Measurements from ENCODE around the gene GPR3. TPM values are rescaled to one million over a fixed set of nuclear protein-coding genes. Genes with fewer than 3 reads are reported as not detected.

The GPR3 gene
- total RNA-seq, 1 donor from 2014 or later = not detected

- TF ChIP-seq, protein P1, sequence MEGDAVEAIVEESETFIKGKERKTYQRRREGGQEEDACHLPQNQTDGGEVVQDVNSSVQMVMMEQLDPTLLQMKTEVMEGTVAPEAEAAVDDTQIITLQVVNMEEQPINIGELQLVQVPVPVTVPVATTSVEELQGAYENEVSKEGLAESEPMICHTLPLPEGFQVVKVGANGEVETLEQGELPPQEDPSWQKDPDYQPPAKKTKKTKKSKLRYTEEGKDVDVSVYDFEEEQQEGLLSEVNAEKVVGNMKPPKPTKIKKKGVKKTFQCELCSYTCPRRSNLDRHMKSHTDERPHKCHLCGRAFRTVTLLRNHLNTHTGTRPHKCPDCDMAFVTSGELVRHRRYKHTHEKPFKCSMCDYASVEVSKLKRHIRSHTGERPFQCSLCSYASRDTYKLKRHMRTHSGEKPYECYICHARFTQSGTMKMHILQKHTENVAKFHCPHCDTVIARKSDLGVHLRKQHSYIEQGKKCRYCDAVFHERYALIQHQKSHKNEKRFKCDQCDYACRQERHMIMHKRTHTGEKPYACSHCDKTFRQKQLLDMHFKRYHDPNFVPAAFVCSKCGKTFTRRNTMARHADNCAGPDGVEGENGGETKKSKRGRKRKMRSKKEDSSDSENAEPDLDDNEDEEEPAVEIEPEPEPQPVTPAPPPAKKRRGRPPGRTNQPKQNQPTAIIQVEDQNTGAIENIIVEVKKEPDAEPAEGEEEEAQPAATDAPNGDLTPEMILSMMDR (IDR thresholded peaks at IDR 0.05; ENCODE audit: insufficient read depth, low read length, severe bottlenecking) = peak; percentile 91
These were observed 4.0 kb upstream of the GPR3 start for GRCh38 chr1:27388337-27389005.

GRCh38 chr1:27391511-27392095, 819 bp upstream of the GPR3 start:
- peak; percentile 51 for DNase-seq (ENCODE audit: low read depth)
- no peak for FAIRE-seq
- Histone ChIP-seq H3K36me3 (ENCODE audit: control insufficient read depth, insufficient read depth, low read length) (no peaks in the 10 kb centered on the region), H3K27me3 (ENCODE audit: control insufficient read depth, insufficient read depth, low read length) (no peaks in the 10 kb centered on the region), H3K4me3 (ENCODE audit: low read depth, low read length) (peak overlapping the region; percentile 45)
- TF ChIP-seq, protein P1 (IDR thresholded peaks at IDR 0.05; ENCODE audit: insufficient read depth, low read length, severe bottlenecking) = peak; percentile 11

More at GRCh38 chr1:27388337-27389005, 4.0 kb upstream of the GPR3 start:
- peak; percentile 57 for DNase-seq (ENCODE audit: low read depth)
- FAIRE-seq = peak; percentile 70
- no peaks in the 10 kb centered on the region for H3K27me3 ChIP-seq (ENCODE audit: control insufficient read depth, insufficient read depth, low read length)
- H3K4me3 ChIP-seq (ENCODE audit: low read depth, low read length) = no peak overlapping the region
- H3K36me3 ChIP-seq (ENCODE audit: control insufficient read depth, insufficient read depth, low read length) = no peaks in the 10 kb centered on the region

GRCh38 chr1:27392778-27393635, 585 bp downstream of the GPR3 start:
- Histone ChIP-seq H3K4me3 (ENCODE audit: low read depth, low read length) (peak overlapping the region; percentile 45), H3K36me3 (ENCODE audit: control insufficient read depth, insufficient read depth, low read length) (no peaks in the 10 kb centered on the region), H3K27me3 (ENCODE audit: control insufficient read depth, insufficient read depth, low read length) (no peaks in the 10 kb centered on the region)
- TF ChIP-seq, protein P1 (IDR thresholded peaks at IDR 0.05; ENCODE audit: insufficient read depth, low read length, severe bottlenecking) = peak; percentile 24
- DNase-seq (ENCODE audit: low read depth) (no peak), FAIRE-seq (no peak)

DNA sequence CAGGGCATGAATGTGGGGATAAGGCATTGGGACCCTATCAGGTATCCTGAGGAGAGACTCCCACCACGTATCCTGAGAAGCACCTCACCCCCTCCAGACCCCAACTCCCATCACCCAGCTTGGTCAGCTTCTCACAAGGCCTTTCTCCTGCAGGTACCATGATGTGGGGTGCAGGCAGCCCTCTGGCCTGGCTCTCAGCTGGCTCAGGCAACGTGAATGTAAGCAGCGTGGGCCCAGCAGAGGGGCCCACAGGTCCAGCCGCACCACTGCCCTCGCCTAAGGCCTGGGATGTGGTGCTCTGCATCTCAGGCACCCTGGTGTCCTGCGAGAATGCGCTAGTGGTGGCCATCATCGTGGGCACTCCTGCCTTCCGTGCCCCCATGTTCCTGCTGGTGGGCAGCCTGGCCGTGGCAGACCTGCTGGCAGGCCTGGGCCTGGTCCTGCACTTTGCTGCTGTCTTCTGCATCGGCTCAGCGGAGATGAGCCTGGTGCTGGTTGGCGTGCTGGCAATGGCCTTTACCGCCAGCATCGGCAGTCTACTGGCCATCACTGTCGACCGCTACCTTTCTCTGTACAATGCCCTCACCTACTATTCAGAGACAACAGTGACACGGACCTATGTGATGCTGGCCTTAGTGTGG, 1.3 kb downstream of the GPR3 start:
- H3K36me3 ChIP-seq (ENCODE audit: control insufficient read depth, insufficient read depth, low read length) = no peaks in the 10 kb centered on the region
- DNase-seq (ENCODE audit: low read depth) = no peak
- FAIRE-seq = no peak
- TF ChIP-seq, protein P1 (IDR thresholded peaks at IDR 0.05; ENCODE audit: insufficient read depth, low read length, severe bottlenecking) = no peak
- H3K4me3 ChIP-seq (ENCODE audit: low read depth, low read length) = no peak overlapping the region
- H3K27me3 ChIP-seq (ENCODE audit: control insufficient read depth, insufficient read depth, low read length) = no peaks in the 10 kb centered on the region

- H3K36me3 ChIP-seq (ENCODE audit: control insufficient read depth, insufficient read depth, low read length) = no peaks in the 10 kb centered on the region
- H3K27me3 ChIP-seq (ENCODE audit: control insufficient read depth, insufficient read depth, low read length) = no peaks in the 10 kb centered on the region
- no peak overlapping the region for H3K4me3 ChIP-seq (ENCODE audit: low read depth, low read length)
- DNase-seq (ENCODE audit: low read depth) = no peak
- no peak for FAIRE-seq
- TF ChIP-seq, protein P1 (IDR thresholded peaks at IDR 0.05; ENCODE audit: insufficient read depth, low read length, severe bottlenecking) = no peak
These were observed 1.8 kb downstream of the GPR3 start for GRCh38 chr1:27394282-27394658.
